ENCODE data around the gene CD59. TPM values are rescaled to one million over a fixed set of nuclear protein-coding genes. Genes with fewer than 3 reads are reported as not detected.

Gene CD59
- total RNA-seq, 4 donors from 2014 or later: 252 to 647 (median 432) TPM

GRCh38 chr11:33657757-33658156 is 78.5 kb downstream of the CD59 start:
- WGBS, 2 donors (ENCODE audit: low coverage in 1 of 2): 60 to 86% methylated on average over 1 to 2 of the region's 3 CpGs
- Histone ChIP-seq H3K4me3 (no peak overlapping the region), H3K9me3 (no peaks in the 10 kb centered on the region), H3K27ac (no peak overlapping the region), H3K36me3 (no peaks in the 10 kb centered on the region), H3K4me1 (no peaks in the 10 kb centered on the region), H3K27me3 (no peaks in the 10 kb centered on the region)
- TF ChIP-seq EP300 (IDR thresholded peaks at IDR 0.05): no peak
- TF ChIP-seq POLR2A (IDR thresholded peaks at IDR 0.05): no peak
- no peak for TF ChIP-seq POLR2AphosphoS5 (IDR thresholded peaks at IDR 0.05)
- ATAC-seq: no peak

GRCh38 chr11:33656768-33657167 is 79.5 kb downstream of the CD59 start:
- Histone ChIP-seq H3K27me3 (no peaks in the 10 kb centered on the region), H3K9me3 (no peaks in the 10 kb centered on the region), H3K4me3 (no peak overlapping the region), H3K27ac (no peak overlapping the region), H3K4me1 (peaks cover 0 to 9% (median 0%) of the 10 kb centered on the region in 3 donors), H3K36me3 (no peaks in the 10 kb centered on the region)
- WGBS, 2 donors (ENCODE audit: low coverage in 1 of 2): 80 to 86% methylated on average over 1 to 2 of the region's 7 CpGs
- no peak for ATAC-seq
- no peak for TF ChIP-seq POLR2AphosphoS5 (IDR thresholded peaks at IDR 0.05)
- TF ChIP-seq, protein P1, sequence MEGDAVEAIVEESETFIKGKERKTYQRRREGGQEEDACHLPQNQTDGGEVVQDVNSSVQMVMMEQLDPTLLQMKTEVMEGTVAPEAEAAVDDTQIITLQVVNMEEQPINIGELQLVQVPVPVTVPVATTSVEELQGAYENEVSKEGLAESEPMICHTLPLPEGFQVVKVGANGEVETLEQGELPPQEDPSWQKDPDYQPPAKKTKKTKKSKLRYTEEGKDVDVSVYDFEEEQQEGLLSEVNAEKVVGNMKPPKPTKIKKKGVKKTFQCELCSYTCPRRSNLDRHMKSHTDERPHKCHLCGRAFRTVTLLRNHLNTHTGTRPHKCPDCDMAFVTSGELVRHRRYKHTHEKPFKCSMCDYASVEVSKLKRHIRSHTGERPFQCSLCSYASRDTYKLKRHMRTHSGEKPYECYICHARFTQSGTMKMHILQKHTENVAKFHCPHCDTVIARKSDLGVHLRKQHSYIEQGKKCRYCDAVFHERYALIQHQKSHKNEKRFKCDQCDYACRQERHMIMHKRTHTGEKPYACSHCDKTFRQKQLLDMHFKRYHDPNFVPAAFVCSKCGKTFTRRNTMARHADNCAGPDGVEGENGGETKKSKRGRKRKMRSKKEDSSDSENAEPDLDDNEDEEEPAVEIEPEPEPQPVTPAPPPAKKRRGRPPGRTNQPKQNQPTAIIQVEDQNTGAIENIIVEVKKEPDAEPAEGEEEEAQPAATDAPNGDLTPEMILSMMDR (IDR thresholded peaks at IDR 0.05): no peak
- TF ChIP-seq EP300 (IDR thresholded peaks at IDR 0.05): no peak
- TF ChIP-seq POLR2A (IDR thresholded peaks at IDR 0.05): no peak

DNA sequence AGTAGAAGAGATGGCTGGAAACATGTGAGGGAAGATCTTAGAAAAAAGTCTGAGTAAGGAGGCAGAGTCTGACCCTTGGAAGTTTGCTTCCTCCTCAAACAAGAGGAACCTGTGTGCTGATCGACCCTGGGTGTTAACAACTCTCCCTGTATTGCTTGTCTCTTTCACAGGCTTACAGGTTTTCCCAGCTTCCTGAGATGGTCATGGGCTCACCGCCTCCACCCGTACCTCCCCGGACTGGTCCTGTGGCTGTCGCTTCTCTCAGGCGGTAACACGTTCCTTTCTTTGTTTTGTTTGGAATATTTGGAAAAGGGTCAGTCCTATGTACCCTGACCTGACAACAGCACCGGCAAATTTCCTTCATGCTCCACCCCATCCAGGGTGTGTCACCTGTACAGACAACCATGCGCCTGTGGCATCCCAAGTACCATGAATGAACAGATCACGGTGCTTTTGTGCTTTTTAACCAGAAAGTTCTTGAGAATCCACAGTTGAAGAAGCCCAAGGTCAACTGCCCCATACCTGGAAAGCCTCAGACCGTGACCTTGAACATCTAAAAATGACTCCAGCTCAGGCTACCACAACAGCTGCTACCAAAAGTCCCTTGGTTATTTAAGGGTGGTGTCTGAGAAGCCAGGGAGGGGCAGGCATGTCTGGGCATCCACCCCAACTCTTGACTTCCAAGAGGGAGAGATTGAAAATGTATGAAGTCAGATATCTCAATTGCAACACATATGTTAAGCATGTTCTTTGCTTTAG is 80.2 kb downstream of the CD59 start:
- Histone ChIP-seq H3K4me1 (peaks cover 0 to 9% (median 0%) of the 10 kb centered on the region in 3 donors), H3K9me3 (no peaks in the 10 kb centered on the region), H3K27me3 (no peaks in the 10 kb centered on the region), H3K4me3 (no peak overlapping the region), H3K27ac (no peak overlapping the region), H3K36me3 (no peaks in the 10 kb centered on the region)
- 92 to 100% methylated on average over 1 to 11 of the region's 11 CpGs for WGBS, 2 donors (ENCODE audit: low coverage in 1 of 2)
- TF ChIP-seq, protein P1 (IDR thresholded peaks at IDR 0.05): no peak
- TF ChIP-seq EP300 (IDR thresholded peaks at IDR 0.05) (no peak), POLR2A (IDR thresholded peaks at IDR 0.05) (no peak), POLR2AphosphoS5 (IDR thresholded peaks at IDR 0.05) (no peak)
- no peak for ATAC-seq

- 68 to 93% methylated on average over 3 to 4 of the region's 6 CpGs for WGBS, 2 donors (ENCODE audit: low coverage in 1 of 2)
- H3K27me3 ChIP-seq: no peaks in the 10 kb centered on the region
- no peak overlapping the region for H3K4me3 ChIP-seq
- peaks cover 0 to 9% (median 0%) of the 10 kb centered on the region in 3 donors for H3K4me1 ChIP-seq
- no peaks in the 10 kb centered on the region for H3K9me3 ChIP-seq
- H3K27ac ChIP-seq: no peak overlapping the region
- no peak for TF ChIP-seq POLR2A (IDR thresholded peaks at IDR 0.05)
- TF ChIP-seq, protein P1 (IDR thresholded peaks at IDR 0.05): no peak
- no peak for TF ChIP-seq EP300 (IDR thresholded peaks at IDR 0.05)
- TF ChIP-seq POLR2AphosphoS5 (IDR thresholded peaks at IDR 0.05): no peak
- H3K36me3 ChIP-seq: no peaks in the 10 kb centered on the region
- no peak for ATAC-seq
Observed at GRCh38 chr11:33654594-33654993, 81.6 kb downstream of the CD59 start.

Other genes starting within 250 kb of the CD59 start
- not detected for gene C11orf91, start 35.6 kb downstream of the CD59 start, total RNA-seq
- 10 to 100 TPM; 38.8 to 81.4 (median 55.7) TPM for gene FBXO3, start 38.1 kb upstream of the CD59 start, total RNA-seq
- gene LMO2, start 155.7 kb upstream of the CD59 start, total RNA-seq: 10 to 100 TPM in 2 of 4 donors, 1 to 10 TPM in 2; 7.0 to 24.2 (median 14.8) TPM